C4-2B (cell line): ENCODE data around the gene EFR3B.

Experiments used
- CTCF ChIP-seq: fragments of 450-650 bp; conservative IDR thresholded peaks from 2 replicates; pipeline ENCODE4 v1.5.1; 2017; ENCODE audit warnings: mild to moderate bottlenecking
- ZFX ChIP-seq: fragments of 450-650 bp; IDR thresholded peaks from 2 replicates; pipeline ENCODE4 v1.6.1; 2017

DNA sequence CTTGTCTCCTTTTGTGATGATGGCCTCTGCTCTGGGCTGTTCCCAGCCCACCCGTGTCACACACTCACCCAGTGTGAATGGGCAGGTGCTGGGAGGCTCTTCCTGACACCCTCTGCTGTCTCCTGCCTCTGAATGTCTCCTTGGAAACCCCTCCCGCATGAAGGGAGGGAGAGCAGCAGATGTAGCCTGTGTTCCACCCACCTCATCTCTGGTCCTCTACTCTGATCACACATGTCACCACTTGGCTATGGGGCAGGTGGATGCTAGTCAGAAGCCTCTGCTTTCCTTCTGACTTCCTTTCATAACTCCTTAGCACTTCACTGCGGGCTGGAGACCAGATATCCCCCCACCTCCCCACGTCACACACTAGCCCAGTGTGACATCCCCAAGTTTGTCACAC, 23.9 kb downstream of the EFR3B start:
- no peak for TF ChIP-seq CTCF
- no peak for TF ChIP-seq ZFX
